ENCODE measurements around the gene TTC5.
"Not testable (repeated sequence)": the region's sequence is repeated elsewhere in the genome, so short reads cannot be mapped to it uniquely, and the experiment has no call there.

The TTC5 gene
- total RNA-seq, result 27.4 reads per million, percentile 54 among the genes with 10 or more reads in this experiment

- peak; percentile 86 for DNase-seq
Measured at GRCh38 chr14:20305265-20306078, at the start of gene TTC5. Gene TTC5, minus strand, starts transcription at chr14:20305951. Its CDS starts 14 bp downstream, at chr14:20305937.

- DNase-seq, result no peak
Measured at GRCh38 chr14:20350860-20351259, 45.1 kb upstream of the TTC5 start.

- DNase-seq, result no peak
Measured at GRCh38 chr14:20350282-20350681, 44.5 kb upstream of the TTC5 start.

- no peak for DNase-seq
Measured at GRCh38 chr14:20347747-20348146, 42.0 kb upstream of the TTC5 start.

GRCh38 chr14:20346713-20347112 is 41.0 kb upstream of the TTC5 start:
- DNase-seq, result no peak

DNA sequence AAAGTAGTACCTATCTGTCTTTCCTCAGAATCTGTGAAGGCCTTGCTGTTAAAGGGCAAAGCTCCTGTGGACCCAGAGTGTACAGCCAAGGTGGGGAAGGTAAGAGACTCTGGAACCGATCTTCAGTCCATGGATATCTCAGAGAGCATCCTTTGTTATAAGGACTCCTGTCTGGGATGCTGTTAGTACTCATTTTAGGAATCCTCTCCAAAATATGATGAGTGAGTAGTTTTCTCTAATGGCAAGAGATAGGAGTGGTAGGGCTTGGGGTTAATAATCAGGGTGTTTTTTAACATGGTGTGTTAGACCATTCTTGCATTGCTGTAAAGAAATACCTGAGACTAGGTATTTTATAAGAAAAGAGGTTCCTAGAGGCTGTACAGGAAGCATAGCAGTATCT is 39.6 kb upstream of the TTC5 start:
- DNase-seq, result no peak

- DNase-seq, result no peak
Measured at GRCh38 chr14:20343862-20344220, 38.1 kb upstream of the TTC5 start.

DNA sequence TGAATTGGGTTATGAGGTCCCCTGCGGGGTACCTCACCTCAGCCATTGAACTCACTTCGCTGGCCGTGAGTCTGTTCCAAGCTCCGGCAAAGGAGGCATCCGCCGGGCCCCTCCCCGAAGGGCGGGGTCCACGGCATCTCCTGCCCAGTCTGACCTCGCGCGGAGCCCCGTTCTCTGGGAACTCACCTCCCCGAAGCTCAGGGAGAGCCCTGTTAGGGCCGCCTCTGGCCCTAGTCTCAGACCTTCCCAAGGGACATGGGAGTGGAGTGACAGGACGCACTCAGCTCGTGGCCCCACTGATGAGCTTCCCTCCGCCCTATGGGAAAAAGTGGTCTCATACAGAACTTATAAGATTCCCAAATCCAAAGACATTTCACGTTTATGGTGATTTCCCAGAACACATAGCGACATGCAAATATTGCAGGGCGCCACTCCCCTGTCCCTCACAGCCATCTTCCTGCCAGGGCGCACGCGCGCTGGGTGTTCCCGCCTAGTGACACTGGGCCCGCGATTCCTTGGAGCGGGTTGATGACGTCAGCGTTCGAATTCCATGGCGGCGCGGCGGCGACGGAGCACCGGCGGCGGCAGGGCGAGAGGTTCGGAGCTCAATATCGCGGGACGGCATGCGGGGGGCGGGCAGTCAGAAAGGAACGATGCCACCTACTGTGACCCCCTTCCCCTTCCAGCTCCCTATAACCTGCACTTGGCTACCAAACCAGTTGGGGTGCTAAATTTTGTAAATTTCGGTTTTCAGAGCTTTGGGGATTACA is 37.5 kb upstream of the TTC5 start, which contains the start of gene PARP2:
Gene PARP2 (plus strand): TSS at position 544 of the 770 bp plus-strand sequence. CDS start 7 bp downstream, at position 551.
- peak; percentile 81 for DNase-seq

DNA sequence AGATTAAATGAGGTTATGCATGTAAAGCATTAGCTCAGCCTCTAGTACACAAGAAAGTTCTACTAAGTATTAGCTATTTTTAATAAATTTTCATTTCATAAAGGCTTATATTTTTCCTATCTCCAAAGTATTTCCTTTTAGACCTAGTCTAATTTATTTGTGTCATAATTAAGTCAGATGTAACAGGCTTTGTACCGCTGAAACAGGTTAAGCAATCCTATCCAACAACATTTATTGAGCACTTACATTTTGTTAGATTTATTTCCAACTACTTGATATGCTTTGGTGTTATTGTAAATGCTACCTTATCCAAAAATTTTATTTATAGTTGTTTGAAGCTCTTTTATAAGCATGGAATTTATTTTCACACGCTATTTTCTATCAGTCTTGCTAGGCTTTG is 35.9 kb upstream of the TTC5 start:
- DNase-seq, result no peak

DNA sequence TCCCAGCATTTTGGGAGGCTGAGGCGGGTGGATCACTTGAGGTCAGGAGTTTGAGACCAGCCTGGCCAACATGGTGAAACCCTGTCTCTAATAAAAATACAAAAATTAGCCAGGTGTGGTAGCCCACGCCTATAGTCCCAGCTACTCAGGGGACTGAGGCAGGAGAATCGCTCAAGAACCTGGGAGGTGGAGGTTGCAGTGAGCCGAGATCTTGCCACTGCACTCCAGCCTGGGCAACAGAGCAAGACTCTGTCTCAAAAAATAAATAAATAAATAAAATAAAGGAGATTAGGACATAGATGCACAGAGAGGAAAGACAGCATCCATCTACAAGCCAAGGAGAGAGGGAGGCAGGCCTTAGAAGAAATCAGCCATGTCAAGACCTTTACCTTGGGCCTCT is 35.3 kb upstream of the TTC5 start:
- not testable (repeated sequence) for DNase-seq

DNA sequence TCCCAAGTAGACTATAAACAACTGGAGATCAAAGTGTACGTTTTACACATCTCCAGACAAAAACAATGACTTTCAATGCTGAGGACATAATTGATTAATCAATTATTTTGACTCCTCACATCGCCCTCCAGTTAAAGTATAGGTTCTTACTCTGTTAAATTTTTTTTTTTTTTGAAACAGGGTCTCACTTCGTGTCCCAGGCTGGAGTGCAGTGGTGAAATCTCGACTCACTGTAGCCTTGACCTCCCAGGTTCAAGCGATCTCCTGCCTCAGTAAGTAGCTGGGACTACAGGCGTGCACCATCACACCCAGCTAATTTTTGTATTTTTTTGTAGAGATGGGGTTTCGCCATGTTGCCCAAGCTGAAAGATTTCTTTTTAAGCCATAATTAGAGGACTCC is 28.3 kb upstream of the TTC5 start:
- DNase-seq, result no peak

DNA sequence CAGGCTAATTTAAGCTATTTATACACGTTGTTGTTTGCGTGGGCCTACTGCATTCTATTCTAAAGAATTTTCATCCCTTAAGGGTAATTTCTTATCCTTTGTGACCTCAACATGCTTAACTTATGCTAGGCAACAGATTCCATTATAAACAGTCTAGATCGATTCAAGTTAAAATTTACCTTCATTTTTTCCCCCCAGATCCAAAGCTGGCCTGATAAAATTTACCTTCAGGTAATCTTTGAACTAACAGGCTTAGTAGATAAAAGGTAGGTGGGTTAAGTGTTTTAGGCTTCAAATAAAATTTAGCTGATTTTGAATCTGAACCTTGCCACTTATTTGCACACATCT is 27.7 kb upstream of the TTC5 start:
- no peak for DNase-seq

DNA sequence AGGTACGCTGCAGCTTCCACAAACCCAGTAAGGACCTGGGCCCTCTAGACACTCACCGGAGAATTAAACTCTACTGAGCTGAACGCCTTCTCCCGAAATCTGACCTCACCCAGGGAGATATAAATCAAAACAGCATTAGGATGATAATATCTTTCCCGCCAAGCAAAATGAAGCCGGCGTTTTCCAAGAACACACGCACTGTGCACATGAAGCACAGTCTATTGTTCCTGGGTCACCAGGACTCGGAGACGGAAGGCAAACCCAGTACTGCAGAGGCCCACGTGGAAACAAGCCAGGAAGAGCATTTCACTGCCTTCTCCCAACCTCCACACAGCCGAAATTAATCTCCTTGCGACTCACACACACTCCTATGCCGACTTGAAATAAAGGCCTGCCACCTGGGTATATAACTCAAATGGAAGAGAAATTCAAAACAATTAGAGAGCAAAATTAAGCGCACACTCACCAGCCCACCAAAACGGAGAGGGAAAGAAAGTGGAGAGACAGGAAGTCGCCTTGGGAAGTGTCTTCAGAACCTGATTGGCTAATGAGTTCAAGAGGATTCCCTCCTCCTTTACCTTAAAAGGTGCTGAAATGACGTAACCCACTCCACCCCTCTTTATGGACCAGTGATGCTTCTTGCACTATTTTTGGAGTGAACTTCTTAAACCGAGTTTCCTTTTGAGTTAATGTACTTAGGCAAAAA is 27.2 kb upstream of the TTC5 start, which contains the start of gene CCNB1IP1:
Gene CCNB1IP1 (minus strand): TSS at position 492 of the 706 bp plus-strand sequence. CDS start 16,756 bp downstream, outside the sequence.
- peak; percentile 53 for DNase-seq

GRCh38 chr14:20332431-20332787 is 26.7 kb upstream of the TTC5 start:
- no peak for DNase-seq

GRCh38 chr14:20331053-20331613 is 25.4 kb upstream of the TTC5 start:
- DNase-seq, result no peak

- DNase-seq, result no peak
Measured at GRCh38 chr14:20329355-20329754, 23.6 kb upstream of the TTC5 start.

DNA sequence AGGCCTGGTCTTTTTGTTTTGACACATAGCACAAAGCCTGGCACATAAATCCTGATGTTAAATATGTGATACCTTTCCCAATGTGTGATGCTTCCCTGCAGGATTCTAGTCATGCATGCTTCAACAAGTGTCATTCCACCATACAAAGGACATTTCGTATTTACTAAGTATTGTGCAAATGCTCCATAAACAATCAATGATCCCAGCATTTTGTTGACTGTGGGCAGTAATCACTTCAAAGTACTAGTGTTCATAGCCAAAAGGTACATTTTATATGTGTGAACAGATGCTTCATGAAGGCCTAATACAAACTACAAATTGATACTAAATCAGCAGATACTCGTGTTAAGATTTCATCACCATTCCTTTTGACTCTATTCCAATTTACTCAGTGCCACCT is 23.0 kb upstream of the TTC5 start:
- DNase-seq, result no peak

- DNase-seq, result peak; percentile 31
Measured at GRCh38 chr14:20327005-20327869, 21.5 kb upstream of the TTC5 start.

DNA sequence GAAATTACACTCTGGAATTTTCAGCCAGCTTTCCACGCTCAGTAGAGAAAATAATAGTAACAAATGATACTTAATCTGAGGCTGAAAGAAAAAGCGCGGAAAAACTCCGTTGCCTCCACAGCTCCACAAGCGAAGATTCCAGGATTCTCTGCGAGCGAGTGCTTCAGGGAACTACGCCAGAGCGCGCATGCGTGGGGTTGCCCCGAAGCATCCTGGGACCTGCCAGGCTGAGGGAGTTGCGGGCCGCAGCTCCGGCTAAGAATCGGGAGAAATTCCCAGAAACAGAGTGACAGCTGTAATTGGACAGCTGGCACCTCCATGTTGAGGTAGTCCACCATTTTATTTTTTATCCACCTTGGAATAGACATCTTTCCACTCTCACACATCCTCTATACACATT is 12.0 kb upstream of the TTC5 start:
- DNase-seq, result no peak

- DNase-seq, result no peak
Measured at GRCh38 chr14:20314026-20314425, 8.3 kb upstream of the TTC5 start.

- no peak for DNase-seq
Measured at GRCh38 chr14:20306079-20306423, 300 bp upstream of the TTC5 start.

Data from effector CD4-positive, alpha-beta T cell (primary cell).